Fibroblast of lung (primary cell): ENCODE data around the gene TH. TPM values are rescaled to one million over a fixed set of nuclear protein-coding genes. Genes with fewer than 3 reads are reported as not detected.

Experiments used
- DNase-seq, 2 donors: peaks; one replicate each; pipeline versions ENCODE4 v3.0.0 to v3.0.0-alpha.2; 2010; ENCODE audit warnings: low read depth in 2 of 2
- H2AFZ ChIP-seq: 2 replicates; pipeline ENCODE4 v1.5.1; 2012; ENCODE audit warnings: low read length, control low read depth, inconsistent platforms
- H3K27ac ChIP-seq: 2 replicates; pipeline ENCODE4 v1.5.1; 2011; ENCODE audit warnings: low read length, control low read depth; ENCODE audit not compliant: insufficient read depth
- H3K27me3 ChIP-seq: 2 replicates; pipeline ENCODE4 v1.5.1; 2011; ENCODE audit warnings: mild to moderate bottlenecking, low read length; ENCODE audit not compliant: control insufficient read depth, insufficient read depth
- H3K36me3 ChIP-seq: 2 replicates; pipeline ENCODE4 v1.5.1; 2011; ENCODE audit warnings: low read length; ENCODE audit not compliant: control insufficient read depth, insufficient read depth
- H3K4me1 ChIP-seq: 2 replicates; pipeline ENCODE4 v1.5.1; 2011; ENCODE audit warnings: low read length; ENCODE audit not compliant: control insufficient read depth, insufficient read depth; ENCODE audit errors: extremely low read depth
- H3K4me2 ChIP-seq: 2 replicates; pipeline ENCODE4 v1.5.1; 2011; ENCODE audit warnings: low read length, control low read depth; ENCODE audit not compliant: insufficient read depth; ENCODE audit errors: extremely low read depth
- H3K4me3 ChIP-seq, 4 experiments: fragments of 200-600 bp in 1 of 4; sonication (generic) in 1 of 4; replicated peaks in 1 of 4; 2 replicates each; pipeline ENCODE4 v1.5.1; 2011 to 2016; ENCODE audit warnings: low read length in 4 of 4, low read depth in 3 of 4, mild to moderate bottlenecking in 3 of 4, control low read depth in 2 of 4, inconsistent platforms in 1 of 4, mixed read lengths in 1 of 4; ENCODE audit not compliant: insufficient read depth in 1 of 4; ENCODE audit errors: control extremely low read depth in 1 of 4
- H3K79me2 ChIP-seq: 2 replicates; pipeline ENCODE4 v1.5.1; 2012; ENCODE audit warnings: mild to moderate bottlenecking, low read length, inconsistent platforms; ENCODE audit not compliant: control insufficient read depth, insufficient read depth
- H3K9ac ChIP-seq: 2 replicates; pipeline ENCODE4 v1.5.1; 2011; ENCODE audit warnings: mild to moderate bottlenecking, low read length, control low read depth; ENCODE audit not compliant: insufficient read depth
- H3K9me3 ChIP-seq: 2 replicates; pipeline ENCODE4 v1.5.1; 2012; ENCODE audit warnings: low read depth, low read length; ENCODE audit not compliant: control insufficient read depth, insufficient read depth
- H4K20me1 ChIP-seq: 2 replicates; pipeline ENCODE4 v1.5.1; 2011; ENCODE audit warnings: low read length; ENCODE audit not compliant: control insufficient read depth, insufficient read depth; ENCODE audit errors: extremely low read depth
- EZH2 ChIP-seq: IDR thresholded peaks from 2 replicates; pipeline ENCODE4 v1.5.1; 2012; ENCODE audit warnings: low read length, control low read depth, mild to moderate bottlenecking; ENCODE audit errors: missing control alignments
- polyA plus RNA-seq, 2 donors: library from polyadenylated mRNA; depleted of rRNA in 1 of 2; stranded (reverse) in 1 of 2; unstranded in 1 of 2; fragments of >200 nt; gene quantifications; 2 replicates each; pipeline ENCODE4 v1.2.1, GENCODE V29; 2011 to 2012; ENCODE audit warnings: missing spikeins in 1 of 2
- total RNA-seq: library from RNA; depleted of rRNA; stranded (reverse); fragments of >200 nt; gene quantifications from 2 replicates; pipeline ENCODE4 v1.2.1, GENCODE V29; 2014
- TF ChIP-seq, protein P1 (sequence below), 2 donors: IDR thresholded peaks in 1 of 2; conservative IDR thresholded peaks in 1 of 2; 1 replicate in 1 of 2; 2 replicates in 1 of 2; pipeline ENCODE4 v1.5.1; 2011 to 2012; ENCODE audit warnings: low read length in 2 of 2, control low read depth in 1 of 2, inconsistent platforms in 1 of 2, low read depth in 1 of 2, mild to moderate bottlenecking in 1 of 2

Gene TH
- total and polyA plus RNA-seq, 2 donors (not counting 1 experiment from before 2014, with no cell fraction given) = 0.17 TPM; not detected in 1

DNA sequence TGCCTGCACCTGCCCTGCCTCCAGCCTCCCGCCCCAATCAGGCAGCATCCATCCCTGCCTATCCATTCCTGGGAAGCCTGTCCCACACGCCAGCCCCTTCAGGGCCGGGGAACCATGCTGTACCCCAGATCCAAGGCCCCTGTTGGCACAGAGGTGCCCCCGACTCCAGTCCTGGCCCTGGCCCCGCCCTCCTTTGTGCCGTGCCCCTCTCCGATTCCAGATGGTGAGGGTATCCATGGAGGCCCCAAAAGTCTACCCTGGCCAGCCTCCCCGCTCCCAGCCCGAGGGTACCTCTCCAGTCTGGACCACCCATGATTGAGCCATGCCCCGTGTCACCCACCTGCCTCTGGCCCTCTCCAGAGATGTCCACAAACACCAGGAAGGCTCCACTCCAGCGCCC is 2.7 kb upstream of the TH start:
- no peaks in the 10 kb centered on the region for H4K20me1 ChIP-seq
- no peak for DNase-seq
- no peak overlapping the region for H3K9ac ChIP-seq
- no peak overlapping the region for H3K4me2 ChIP-seq
- H2AFZ ChIP-seq = no peak overlapping the region
- no peaks in the 10 kb centered on the region for H3K79me2 ChIP-seq
- no peaks in the 10 kb centered on the region for H3K4me1 ChIP-seq
- H3K27me3 ChIP-seq = no peaks in the 10 kb centered on the region
- H3K9me3 ChIP-seq = no peaks in the 10 kb centered on the region
- H3K4me3 ChIP-seq = no peak overlapping the region
- TF ChIP-seq, protein P1, sequence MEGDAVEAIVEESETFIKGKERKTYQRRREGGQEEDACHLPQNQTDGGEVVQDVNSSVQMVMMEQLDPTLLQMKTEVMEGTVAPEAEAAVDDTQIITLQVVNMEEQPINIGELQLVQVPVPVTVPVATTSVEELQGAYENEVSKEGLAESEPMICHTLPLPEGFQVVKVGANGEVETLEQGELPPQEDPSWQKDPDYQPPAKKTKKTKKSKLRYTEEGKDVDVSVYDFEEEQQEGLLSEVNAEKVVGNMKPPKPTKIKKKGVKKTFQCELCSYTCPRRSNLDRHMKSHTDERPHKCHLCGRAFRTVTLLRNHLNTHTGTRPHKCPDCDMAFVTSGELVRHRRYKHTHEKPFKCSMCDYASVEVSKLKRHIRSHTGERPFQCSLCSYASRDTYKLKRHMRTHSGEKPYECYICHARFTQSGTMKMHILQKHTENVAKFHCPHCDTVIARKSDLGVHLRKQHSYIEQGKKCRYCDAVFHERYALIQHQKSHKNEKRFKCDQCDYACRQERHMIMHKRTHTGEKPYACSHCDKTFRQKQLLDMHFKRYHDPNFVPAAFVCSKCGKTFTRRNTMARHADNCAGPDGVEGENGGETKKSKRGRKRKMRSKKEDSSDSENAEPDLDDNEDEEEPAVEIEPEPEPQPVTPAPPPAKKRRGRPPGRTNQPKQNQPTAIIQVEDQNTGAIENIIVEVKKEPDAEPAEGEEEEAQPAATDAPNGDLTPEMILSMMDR (conservative IDR thresholded peaks at IDR 0.05 in 1 of 2, IDR thresholded peaks at IDR 0.05 in 1 of 2; ENCODE audit: low read depth in 1 of 2, low read length in 2 of 2) = no peak
- TF ChIP-seq EZH2 = no peak
- H3K36me3 ChIP-seq = no peaks in the 10 kb centered on the region
- H3K27ac ChIP-seq = no peak overlapping the region

DNA sequence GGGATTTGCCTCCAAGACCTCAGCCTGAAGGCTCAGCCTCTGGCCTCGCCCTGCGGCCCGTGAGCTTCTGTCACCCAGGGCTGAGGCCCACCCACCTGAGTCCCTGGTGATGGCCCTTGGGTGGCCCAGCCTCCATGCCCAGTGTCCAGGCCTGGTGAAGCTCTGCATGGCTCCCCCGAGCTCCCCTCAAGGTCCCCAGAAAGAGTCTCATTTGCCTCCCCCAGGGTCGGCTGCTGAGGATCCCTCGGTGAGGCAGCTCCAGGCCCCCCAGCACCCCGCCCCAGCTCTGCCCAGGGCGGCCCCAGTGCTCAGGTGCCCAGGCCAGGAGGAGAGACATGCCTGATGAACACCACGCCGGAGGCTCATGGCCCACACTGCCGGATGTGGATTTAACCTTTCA is 2.1 kb upstream of the TH start:
- Histone ChIP-seq H3K4me3 (no peak overlapping the region), H3K9me3 (no peaks in the 10 kb centered on the region), H3K9ac (no peak overlapping the region), H3K27ac (no peak overlapping the region), H3K36me3 (no peaks in the 10 kb centered on the region), H3K4me1 (no peaks in the 10 kb centered on the region), H3K27me3 (no peaks in the 10 kb centered on the region), H2AFZ (no peak overlapping the region), H3K4me2 (no peak overlapping the region), H4K20me1 (no peaks in the 10 kb centered on the region), H3K79me2 (no peaks in the 10 kb centered on the region)
- DNase-seq = no peak
- TF ChIP-seq EZH2 = no peak
- TF ChIP-seq, protein P1 (conservative IDR thresholded peaks at IDR 0.05 in 1 of 2, IDR thresholded peaks at IDR 0.05 in 1 of 2; ENCODE audit: low read depth in 1 of 2, low read length in 2 of 2) = no peak

DNA sequence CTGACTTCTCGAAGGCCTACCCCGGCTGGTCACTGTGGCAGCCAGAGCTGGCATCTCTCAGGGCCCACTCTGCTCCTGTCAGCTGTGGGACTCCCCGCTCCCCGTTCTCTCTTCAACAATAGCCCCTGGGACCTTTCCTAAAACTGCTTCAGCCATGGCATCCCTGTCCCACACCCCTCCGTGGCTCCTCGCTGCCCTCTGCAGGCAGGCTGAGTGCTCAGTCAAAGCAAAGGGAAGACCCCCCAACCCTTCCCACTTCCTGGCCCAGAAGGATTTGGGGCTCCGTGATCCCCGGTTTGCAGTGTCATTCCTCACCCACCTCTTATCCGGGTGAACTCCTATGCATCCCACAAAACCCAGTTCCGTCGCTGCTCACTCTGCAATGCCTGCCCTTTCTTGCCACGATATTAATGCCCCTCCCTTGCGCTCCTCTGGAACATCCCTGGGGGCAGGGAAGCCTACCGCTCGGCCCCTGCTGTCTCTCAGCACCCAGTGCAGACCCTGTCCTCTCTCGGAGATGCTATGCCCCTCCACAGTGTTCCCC is 1.6 kb upstream of the TH start:
- TF ChIP-seq EZH2 = no peak
- TF ChIP-seq, protein P1 (conservative IDR thresholded peaks at IDR 0.05 in 1 of 2, IDR thresholded peaks at IDR 0.05 in 1 of 2; ENCODE audit: low read depth in 1 of 2, low read length in 2 of 2) = peak in 1 of 2 donors; percentile 53
- H3K27me3 ChIP-seq = no peaks in the 10 kb centered on the region
- no peak overlapping the region for H3K9ac ChIP-seq
- H3K4me3 ChIP-seq = no peak overlapping the region
- H2AFZ ChIP-seq = no peak overlapping the region
- H3K79me2 ChIP-seq = no peaks in the 10 kb centered on the region
- H3K36me3 ChIP-seq = no peaks in the 10 kb centered on the region
- H3K4me2 ChIP-seq = no peak overlapping the region
- H3K4me1 ChIP-seq = no peaks in the 10 kb centered on the region
- H3K9me3 ChIP-seq = no peaks in the 10 kb centered on the region
- no peaks in the 10 kb centered on the region for H4K20me1 ChIP-seq
- no peak overlapping the region for H3K27ac ChIP-seq
- no peak for DNase-seq
